Iris pigment epithelial cell (primary cell): ENCODE data around the gene PBRM1.
"Not testable (repeated sequence)": the region's sequence is repeated elsewhere in the genome, so short reads cannot be mapped to it uniquely, and the experiment has no call there.

Source experiments
- DNase-seq: peaks from one replicate; pipeline ENCODE4 v3.0.0-alpha.2; 2011; ENCODE audit warnings: low read depth

PBRM1 gene

DNA sequence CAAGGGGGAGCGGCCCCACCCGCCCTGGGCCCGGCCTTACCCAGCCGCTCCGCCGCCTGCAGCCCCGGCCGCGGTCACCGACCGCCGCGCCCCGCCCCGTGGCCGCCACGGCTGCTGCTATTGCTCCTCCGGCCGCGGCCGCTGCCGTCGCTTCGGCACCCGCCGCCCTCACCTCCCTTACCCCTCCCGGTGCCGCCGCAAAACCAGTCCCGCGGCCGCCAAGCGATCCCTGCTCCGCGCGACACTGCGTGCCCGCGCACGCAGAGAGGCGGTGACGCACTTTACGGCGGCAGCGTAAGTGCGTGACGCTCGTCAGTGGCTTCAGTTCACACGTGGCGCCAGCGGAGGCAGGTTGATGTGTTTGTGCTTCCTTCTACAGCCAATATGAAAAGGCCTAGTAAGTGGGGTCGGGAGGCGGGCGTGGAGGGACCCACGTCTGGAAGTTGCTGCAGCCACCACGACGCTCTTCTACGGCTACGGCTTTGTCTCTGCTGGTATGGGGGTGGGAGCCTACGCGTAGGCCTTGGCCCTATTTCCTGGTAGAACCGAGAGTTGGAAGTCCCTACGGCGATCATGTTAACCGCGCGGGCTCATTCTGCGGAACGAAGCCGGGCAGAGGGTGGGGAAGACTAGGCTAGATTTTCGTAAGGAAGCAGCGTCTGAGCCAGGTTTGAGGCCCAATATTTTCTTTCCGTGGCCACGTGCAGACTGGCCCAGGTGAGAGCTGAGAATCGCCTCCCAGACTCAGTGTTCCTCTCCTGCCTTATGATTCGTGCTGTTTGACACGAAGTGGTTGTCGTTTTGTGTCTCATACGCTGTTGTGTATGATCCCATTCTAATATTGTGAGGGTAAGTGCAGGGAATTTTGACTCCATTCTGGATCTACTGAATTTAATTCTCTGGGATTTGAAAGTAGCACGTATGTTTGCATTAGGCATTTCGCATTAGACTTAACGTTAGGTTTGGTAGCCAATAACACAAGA lies at the start of gene PBRM1, which contains the start of gene GNL3:
TSS of gene PBRM1 (minus strand) at position 205 of the 983 bp plus-strand sequence.
TSS of gene GNL3 (plus strand) at position 324 of the 983 bp plus-strand sequence. CDS start at position 385, 61 bp downstream.
- peak; percentile 97 for DNase-seq

DNA sequence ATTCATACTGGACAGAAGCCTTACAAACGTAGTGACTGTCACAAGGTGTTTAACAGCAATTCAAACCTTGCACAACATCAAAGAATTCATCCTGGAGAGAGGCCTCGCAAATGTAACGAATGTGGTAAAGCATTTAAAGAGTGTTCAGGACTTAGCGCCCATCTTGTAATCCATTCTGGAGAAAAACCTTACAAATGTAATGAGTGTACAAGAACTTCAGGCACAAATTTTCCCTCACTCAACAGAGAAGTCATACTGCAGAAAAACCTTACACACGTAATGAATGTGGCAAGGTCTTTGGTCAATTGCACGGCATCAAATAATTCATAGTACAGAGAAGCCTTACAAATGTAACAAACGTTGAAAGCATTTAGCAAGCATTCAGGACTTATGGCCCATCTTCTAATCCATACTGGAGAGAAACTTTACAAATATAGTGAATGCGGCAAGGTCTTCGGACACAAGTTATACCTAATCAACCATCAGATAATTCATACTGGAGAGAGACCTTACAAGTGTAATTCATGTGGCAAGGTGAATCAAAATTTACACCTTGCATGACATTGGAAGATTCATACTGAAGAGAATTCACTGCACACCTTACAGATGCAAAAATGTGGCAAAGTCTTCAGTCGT lies 47.7 kb upstream of the PBRM1 start:
- DNase-seq = no peak

DNA sequence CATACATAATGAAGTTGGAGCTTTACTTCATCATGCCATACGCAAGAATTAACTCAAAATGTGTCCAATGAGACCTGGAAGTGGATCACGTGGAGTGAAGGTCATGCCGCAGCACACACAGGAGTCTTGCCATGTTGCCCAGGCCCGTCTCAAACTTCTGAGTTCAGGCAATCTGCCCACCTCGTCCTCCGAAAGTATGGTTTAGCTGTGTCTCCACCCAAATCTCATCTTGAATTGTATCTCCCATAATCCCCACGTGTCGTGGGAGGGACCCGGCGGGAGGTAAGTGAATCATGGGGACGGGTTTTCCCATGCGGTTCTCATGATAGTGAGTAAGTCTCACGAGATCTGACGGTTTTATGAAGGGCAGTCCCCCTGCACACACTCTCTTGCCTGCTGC lies 45.9 kb upstream of the PBRM1 start:
- DNase-seq = no peak

DNA sequence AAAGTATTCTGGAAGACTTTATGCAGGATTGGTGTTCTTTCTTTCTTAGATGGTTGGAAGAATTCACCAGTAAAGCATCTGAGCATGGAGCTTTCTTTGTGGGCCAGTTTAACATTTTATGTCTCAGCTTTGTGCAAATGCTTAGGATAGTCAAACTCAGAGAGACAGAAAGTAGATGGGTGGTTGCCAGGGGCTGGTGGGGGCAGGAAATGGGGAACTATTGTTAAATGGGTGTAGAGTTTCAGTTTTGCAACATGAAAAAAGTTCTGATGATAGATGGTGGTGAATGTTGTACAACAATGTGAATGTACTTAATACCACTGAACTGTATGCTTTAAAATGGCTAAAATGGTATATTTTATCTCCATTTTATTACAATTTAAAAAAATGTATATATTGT lies 45.0 kb upstream of the PBRM1 start:
- peak; percentile 34 for DNase-seq

DNA sequence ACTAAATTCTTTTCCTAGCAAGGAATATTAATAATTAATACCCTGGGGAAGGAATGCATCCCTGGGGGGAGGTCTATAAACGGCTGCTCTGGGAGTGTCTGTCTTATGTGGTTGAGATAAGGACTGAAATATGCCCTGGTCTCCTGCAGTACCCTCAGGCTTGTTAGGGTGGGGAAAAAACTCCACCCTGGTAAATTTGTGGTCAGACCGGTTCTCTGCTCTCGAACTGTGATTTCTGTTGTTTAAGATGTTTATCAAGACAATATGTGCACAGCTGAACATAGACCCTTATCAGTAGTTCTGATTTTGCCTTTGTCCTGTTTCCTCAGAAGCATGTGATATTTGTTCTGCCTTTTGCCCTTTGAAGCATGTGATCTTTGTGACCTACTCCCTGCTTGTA lies 43.0 kb upstream of the PBRM1 start:
- DNase-seq = not testable (repeated sequence)

DNA sequence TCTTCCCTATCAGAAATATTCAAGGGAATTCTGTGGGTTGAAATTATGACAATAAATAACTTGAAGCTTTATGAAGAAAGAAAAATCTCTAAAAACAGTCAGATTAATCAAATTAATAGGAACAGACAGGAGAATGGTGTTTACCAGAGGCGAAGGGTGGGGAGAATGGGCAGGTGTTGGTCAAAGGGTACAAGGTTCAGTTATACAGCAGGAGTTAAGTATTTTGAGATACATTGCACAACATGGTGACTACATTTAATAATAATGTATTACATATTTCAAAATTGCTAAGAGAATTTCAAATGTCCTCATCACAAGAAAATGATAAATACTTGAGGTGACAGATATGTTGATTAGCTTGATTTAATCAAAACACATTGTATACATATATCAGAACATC lies 38.8 kb upstream of the PBRM1 start:
- no peak for DNase-seq

DNA sequence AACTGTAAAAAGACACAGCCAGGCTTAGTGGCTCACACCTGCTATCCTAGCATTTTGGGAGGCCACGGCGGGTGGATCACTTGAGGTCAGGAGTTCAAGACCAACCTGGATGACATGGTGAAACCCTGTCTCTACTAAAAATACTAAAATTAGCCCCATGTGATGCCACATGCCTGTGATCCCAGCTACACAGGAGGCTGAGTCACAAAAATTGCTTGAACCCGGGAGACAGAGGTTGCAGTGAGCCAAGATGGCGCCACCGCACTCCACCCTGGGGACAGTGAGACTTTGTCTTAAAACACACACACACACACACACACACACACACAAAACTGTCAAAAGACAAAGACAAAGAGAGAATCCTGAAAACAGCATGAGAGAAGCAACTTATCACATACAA lies 38.2 kb upstream of the PBRM1 start:
- no peak for DNase-seq

DNA sequence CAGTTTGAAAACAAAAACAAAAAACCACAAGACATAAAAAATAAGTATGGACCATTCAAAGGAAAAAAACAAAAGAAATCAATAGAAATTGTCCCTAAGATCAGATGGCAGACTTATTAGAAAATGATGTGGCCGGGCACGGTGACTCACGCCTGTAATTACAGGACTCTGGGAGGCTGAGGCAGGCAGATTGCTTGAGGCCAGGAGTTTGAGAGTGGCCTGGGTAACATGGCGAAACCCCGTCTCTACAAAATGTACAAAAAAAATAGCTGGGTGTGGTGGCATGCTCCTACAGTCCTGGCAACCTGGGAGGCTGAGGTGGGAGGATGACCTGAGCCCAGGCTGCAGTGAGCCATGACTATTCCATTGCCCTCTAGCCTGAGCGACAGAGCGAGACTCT lies 36.8 kb upstream of the PBRM1 start:
- DNase-seq = no peak

DNA sequence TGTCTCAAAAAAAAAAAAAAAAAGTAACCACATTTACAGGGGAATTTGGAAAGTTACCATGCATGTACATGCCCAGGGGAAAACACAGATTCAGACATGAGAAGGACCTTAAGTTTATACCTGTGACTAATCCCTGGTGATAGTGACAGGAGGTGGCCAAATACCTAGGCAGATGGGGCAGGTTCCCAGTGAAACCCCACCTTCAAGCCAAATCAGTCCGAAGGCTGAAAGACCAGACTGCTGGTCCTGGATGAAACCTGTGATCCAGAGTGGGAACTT lies 36.0 kb upstream of the PBRM1 start:
- DNase-seq = no peak

DNA sequence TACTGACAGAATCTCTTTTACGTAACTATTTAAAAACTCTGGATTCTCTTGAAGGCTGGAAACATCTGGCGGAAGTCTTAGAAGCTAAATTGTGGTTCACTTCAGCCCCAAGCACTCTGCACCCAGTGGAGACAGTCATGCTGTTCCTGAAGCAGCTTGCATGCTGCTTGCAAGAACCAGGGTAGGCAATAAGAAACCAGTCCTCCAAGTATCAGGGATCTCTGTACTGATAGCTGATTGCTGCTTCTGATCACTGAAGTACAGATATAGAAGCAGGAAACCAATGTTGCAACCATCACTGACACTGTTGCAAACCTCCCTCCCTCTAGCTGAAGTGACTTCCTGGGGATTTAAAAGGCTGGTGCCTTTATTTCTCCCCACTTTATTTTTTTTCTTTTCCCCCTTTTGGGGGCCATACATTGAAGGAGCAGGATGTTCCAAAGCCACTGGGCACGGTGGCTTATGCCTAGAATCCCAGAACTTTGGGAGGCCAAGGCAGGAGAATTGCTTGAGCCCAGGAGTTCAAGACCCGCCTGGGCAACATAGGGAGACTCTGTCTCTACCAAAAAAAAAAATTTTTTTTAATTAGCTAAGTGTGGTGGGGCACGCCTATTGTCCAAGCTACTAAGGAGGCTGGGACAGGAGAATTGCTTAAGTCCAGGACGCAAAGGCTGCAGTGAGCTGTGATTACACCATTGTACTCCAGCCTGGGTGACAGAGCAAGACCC lies 35.5 kb upstream of the PBRM1 start:
- DNase-seq = no peak

DNA sequence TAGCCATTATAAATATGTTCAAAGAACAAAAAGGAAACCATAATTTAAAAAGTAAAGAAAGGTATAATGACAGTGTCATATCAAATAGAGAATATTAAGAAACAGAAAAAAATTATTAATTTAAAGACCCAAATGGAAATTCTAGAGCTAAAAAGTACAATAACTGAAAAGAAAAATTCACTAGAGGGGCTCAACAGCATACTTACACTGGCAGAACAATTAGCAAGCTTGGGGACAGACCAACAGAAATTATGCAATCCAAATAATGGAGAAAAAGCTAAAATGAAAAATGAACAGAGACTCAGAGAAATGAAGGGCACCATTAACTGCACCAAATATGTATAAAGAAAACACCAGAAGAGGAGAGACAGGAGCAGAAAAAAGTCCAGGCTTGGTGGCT lies 33.9 kb upstream of the PBRM1 start:
- DNase-seq = no peak

DNA sequence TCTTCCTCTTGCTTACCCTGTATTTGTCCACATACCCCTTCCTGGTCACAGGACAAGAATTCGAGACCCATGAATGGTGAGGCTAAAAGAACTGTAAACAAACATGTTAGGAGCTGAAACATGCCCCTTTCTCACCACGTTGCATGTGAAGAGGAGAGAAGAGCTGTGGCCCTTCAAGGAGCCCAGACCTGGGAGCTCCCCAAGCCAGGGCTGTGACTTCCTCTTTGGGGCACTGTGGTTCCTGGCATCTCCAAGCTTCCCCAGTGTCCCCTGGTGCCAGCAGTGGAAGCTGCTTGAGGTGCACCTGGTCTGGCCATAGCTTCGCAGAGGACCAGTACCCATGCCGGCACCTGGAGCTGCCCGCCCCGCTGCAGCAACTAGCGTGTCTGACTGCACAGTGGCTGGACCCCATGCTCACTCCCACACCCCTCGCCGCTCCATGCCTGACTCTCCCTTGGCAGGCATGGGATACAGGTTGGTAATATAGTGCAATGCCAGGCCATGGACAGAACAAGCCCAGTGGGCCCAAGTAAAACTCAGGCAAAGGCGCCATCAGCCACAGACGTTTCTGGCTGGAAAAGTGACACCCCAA lies 30.1 kb upstream of the PBRM1 start:
- no peak for DNase-seq

DNA sequence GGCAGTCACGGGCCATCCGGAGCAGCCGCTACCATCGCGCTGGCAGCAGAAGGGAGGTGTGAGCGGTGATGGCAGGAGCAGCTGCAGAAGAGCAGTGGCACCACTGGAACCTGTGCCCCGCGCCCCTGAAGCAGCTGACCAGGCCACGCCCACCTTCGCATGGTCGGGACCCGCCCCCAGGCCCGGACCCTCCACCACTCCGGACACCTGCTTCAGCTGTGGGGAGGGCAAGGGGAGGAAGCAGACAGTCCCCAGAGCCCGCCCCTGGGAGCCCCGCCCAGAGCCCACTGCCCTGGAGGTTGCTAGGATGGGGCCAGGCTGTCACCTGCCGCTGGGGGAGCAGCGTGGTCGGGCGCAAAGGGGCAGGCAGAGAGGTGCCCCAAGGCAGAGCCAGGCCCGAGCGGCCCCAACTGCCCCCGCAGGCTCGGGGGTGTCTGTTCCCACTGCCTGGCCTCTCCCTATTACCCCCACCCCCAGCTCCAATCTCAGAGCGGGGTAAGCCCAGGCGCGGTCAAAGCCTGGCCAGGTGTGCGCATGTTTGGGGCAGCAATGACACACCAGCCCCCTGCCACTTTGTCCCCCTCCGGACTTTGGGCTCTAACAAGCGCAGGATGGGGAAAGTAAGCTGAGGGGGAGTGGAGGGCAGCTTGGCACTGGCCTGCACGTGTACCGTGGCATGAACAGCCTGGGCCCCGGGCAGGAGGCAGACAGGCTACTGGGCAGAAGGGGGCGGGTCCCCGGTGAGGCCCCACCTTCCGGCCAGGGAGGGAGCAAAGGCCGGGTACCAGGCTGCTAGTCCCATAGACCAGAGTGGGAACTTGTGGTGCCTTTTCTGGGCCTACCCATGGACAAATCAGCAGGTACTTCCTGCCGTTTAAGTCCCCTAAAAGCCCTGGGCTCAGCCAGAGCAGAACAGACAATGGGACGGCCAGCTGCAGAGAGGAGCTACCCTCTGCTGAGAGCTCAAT lies 28.9 kb upstream of the PBRM1 start:
- no peak for DNase-seq

DNA sequence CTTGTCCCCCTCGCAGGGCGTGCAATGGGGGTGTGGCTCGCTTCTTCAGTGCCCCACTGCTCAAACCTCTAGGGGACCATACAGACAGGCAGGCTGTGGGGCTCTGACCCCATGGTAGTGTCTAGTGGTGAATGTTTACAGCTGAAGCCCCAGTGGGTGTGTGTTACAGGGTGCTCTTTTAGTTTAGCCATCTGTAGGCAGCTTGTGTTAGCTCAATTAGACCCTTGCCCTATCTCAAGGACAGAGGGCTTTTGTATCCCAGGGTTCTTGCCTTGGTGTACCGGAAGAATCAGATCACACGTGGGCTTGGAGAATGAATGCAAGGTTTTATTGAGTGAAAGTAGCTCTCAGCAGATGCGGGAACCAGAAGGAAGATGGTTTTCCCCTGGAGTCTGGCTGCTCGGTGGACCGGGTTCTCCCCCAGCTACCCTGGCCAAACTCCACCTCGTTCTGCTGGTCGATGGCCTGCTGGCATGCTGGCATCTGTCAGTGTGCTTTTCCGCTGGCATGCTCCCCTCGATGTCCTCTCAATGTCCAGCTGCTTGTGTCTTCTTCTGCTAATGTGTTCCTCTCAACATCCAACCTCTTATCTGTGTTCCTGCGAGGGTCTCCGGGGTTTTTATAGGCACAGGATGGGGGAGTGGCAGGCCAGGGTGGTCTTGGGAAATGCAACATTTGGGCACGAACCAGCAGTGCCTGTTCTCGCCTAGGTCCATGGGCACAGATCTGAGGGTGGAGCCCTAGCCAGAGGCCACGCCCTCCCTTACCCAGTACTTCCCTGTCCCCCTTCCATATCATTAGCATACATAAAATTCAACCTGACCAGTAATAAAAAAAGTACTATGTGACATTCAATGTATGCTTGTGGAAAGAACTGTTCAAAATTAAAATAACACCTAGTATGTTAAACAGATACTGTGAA lies 26.8 kb upstream of the PBRM1 start:
- DNase-seq = no peak

DNA sequence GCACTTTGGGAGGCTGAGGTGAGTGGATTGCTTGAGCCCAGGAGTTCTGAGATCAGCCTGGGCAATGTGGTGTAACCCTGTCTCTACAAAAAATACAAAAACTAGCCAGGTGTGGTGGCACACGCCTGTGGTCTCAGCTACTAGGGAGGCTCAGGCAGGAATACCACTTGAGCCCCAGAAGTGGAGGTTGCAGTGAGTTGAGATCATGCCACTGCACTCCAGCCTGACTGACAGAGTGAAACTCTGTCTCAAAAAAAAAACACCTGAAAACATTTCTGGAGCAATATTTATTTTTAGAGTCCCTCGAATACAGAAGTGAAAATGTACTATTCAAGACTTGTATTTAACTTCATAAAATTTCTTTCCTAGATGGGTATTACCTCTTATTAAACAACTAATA lies 24.8 kb upstream of the PBRM1 start:
- DNase-seq = no peak

DNA sequence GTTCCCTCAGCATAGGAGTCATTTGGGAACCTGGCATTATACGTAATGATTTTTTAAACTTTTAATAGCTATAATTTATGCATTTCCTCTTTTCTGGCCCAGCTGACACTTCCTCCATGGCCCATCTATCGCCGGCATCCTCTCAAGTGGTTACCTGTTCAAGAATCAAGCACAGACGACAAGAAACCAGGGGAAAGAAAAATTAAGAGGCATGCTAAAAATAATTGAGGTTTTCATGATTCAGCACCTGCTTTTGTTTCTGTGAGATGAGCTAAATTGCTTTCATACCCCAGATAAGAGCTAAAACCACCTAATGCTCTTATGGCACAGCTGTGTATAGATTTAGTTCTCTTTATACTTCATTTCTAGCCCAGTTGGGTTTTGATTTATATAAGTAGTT lies 21.9 kb upstream of the PBRM1 start:
- no peak for DNase-seq

DNA sequence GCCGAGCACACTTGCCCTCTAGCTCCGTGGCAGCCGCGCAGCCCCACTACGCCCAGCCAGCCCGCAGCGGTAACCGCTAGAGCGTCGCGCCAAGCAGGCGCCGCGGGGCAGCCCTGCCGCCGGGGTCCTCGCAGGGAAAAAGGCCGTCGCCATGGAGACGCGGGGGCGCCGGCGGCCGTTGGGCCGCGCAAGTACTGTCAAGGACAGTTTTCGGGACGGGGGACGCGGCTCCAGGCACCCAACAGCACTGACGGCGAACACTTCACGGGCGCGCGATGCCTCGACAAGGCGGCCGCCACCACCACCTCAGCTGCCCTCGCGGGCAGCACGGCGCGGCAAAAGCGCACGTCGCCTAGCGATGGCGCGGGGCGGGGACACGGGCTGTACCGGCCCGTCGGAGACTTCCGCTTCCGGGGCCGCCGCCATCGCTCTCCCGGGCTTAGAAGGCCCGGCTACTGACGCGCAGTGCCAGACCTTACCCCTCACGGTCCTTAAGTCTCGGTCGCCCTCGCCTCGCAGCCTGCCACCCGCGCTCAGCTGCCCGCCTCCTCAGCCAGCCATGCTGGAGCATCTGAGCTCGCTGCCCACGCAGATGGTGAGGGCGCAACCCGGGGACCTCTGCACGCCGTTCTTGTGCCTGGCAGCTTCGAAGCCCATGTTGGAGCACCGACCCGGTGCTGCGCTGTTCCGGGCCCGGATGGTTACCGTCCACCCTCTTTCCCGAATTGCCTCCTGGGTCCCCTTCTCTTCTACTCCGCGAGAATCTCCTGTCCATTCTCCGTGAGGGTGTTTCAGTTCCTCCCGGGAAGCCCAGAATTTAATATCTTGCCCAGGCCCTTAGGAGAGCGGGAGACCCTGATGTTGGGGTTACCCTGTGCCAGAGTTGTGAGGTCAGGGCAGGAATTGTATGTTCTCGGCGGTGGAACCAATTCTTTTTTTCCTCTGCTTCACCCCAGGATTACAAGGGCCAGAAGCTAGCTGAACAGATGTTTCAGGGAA lies 20.3 kb upstream of the PBRM1 start, which contains the start of the genes GLT8D1 and SPCS1:
TSS of gene GLT8D1 (minus strand) at position 104 of the 999 bp plus-strand sequence. CDS start 5,331 bp downstream, outside the sequence.
TSS of gene SPCS1 (plus strand) at position 419 of the 999 bp plus-strand sequence. CDS start at position 560, 141 bp downstream.
- DNase-seq = peak; percentile 88

DNA sequence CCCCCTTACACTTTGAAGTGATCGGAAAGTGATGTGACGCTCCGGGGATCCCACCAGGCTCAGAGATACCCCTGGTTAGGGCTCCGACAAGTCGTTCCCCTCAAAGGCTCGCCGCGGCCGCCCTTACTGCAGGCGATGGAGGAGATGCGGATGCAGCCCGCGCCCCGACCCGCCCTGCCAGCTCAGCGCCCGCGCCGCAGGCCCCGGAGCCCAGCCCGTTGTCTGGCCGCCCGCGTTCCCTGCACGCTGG lies 19.6 kb upstream of the PBRM1 start:
- no peak for DNase-seq
